Smooth muscle cell (in vitro differentiated cells): ENCODE results near the gene GRIA2. TPM values are rescaled to one million over a fixed set of nuclear protein-coding genes. Genes with fewer than 3 reads are reported as not detected.

Source experiments
- DNase-seq: peaks from one replicate; lab custom pipeline; 2025; ENCODE audit not compliant: unreplicated experiment; lab: John Stamatoyannopoulos, UW
- H2AFZ ChIP-seq: fragments of 200-600 bp; sonication (generic); 2 replicates; pipeline ENCODE4 v1.6.0; 2016; ENCODE audit warnings: antibody characterized with exemption, low read depth, mild to moderate bottlenecking
- H3F3A ChIP-seq: fragments of 200-600 bp; sonication (generic); 2 replicates; pipeline ENCODE4 v1.6.0; 2017; ENCODE audit warnings: antibody characterized with exemption, low read depth
- H3K27ac ChIP-seq: fragments of 200-600 bp; sonication (generic); 2 replicates; pipeline ENCODE4 v1.5.1; 2016; ENCODE audit warnings: low read depth, mild to moderate bottlenecking
- H3K27me3 ChIP-seq: fragments of 200-600 bp; sonication (generic); 2 replicates; pipeline ENCODE4 v1.6.1; 2016; ENCODE audit warnings: low read depth, mild to moderate bottlenecking
- H3K36me3 ChIP-seq: fragments of 200-600 bp; sonication (generic); 2 replicates; pipeline ENCODE4 v1.5.1; 2016; ENCODE audit warnings: low read depth
- H3K4me1 ChIP-seq: fragments of 200-600 bp; sonication (generic); 2 replicates; pipeline ENCODE4 v1.5.1; 2016; ENCODE audit warnings: low read depth
- H3K4me2 ChIP-seq: fragments of 200-600 bp; sonication (generic); 2 replicates; pipeline ENCODE4 v1.6.0; 2016; ENCODE audit warnings: mild to moderate bottlenecking
- H3K4me3 ChIP-seq: fragments of 200-600 bp; sonication (generic); 2 replicates; pipeline ENCODE4 v1.5.1; 2016; ENCODE audit warnings: mild to moderate bottlenecking
- H3K79me2 ChIP-seq: fragments of 200-600 bp; sonication (generic); 2 replicates; pipeline ENCODE4 v1.6.0; 2016; ENCODE audit warnings: low read depth, mild to moderate bottlenecking
- H3K9ac ChIP-seq: fragments of 200-600 bp; sonication (generic); 2 replicates; pipeline ENCODE4 v1.6.0; 2016; ENCODE audit warnings: low read depth
- H3K9me3 ChIP-seq: fragments of 200-600 bp; sonication (generic); replicated peaks from 2 replicates; pipeline ENCODE4 v1.5.1; 2016; ENCODE audit warnings: low read depth
- H4K20me1 ChIP-seq: fragments of 200-600 bp; sonication (generic); 2 replicates; pipeline ENCODE4 v1.6.0; 2016; ENCODE audit warnings: low read depth
- CTCF ChIP-seq: fragments of 200-600 bp; sonication (generic); IDR thresholded peaks from 2 replicates; pipeline ENCODE4 v1.5.1; 2017; ENCODE audit warnings: borderline replicate concordance, mild to moderate bottlenecking, antibody characterized with exemption; ENCODE audit not compliant: insufficient read depth, poor library complexity, severe bottlenecking
- WGBS: methylation state at CpG from one replicate; pipeline ENCODE4 v1.1.7; 2016; ENCODE audit warnings: low lambda C conversion rate; 5-methylcytosine and 5-hydroxymethylcytosine counted together
- polyA plus RNA-seq: library from polyadenylated mRNA; unstranded; fragments of >200 nt; fragmentation: Nextera tagmentation; extraction: Ambion mirVana; gene quantifications from 2 replicates; pipeline ENCODE4 v1.2.1, GENCODE V29; 2016
- small RNA-seq: library from RNA; depleted of rRNA; stranded (forward); fragments of <200 nt; gene quantifications from one replicate; pipeline ENCODE3, GENCODE V24; 2014
- total RNA-seq: library from RNA; depleted of rRNA; stranded (reverse); fragments of >200 nt; gene quantifications from 2 replicates; pipeline ENCODE4 v1.2.3, GENCODE V29; 2014

GRIA2 gene
- total and polyA plus RNA-seq, 2 experiments from 2014 or later: not detected

GRCh38 chr4:157372567-157372966, 152.0 kb downstream of the GRIA2 start:
- no peak for TF ChIP-seq CTCF
- Histone ChIP-seq H2AFZ (no peak overlapping the region), H3K27me3 (no peaks in the 10 kb centered on the region), H4K20me1 (no peaks in the 10 kb centered on the region), H3K4me1 (no peaks in the 10 kb centered on the region), H3K79me2 (no peaks in the 10 kb centered on the region), H3F3A (no peaks in the 10 kb centered on the region), H3K4me2 (no peak overlapping the region), H3K4me3 (no peak overlapping the region), H3K9me3 (no peaks in the 10 kb centered on the region), H3K9ac (no peak overlapping the region), H3K27ac (no peak overlapping the region), H3K36me3 (no peaks in the 10 kb centered on the region)
- WGBS: 93% methylated on average over 3 of the region's 3 CpGs
- DNase-seq: no peak

- DNase-seq: no peak
- Histone ChIP-seq H3K4me2 (no peak overlapping the region), H3K36me3 (no peaks in the 10 kb centered on the region), H3K4me1 (no peaks in the 10 kb centered on the region), H3K4me3 (no peak overlapping the region), H3K79me2 (no peaks in the 10 kb centered on the region), H3K27ac (no peak overlapping the region), H3K9ac (no peak overlapping the region), H3F3A (no peaks in the 10 kb centered on the region), H2AFZ (no peak overlapping the region), H3K27me3 (no peaks in the 10 kb centered on the region), H3K9me3 (no peaks in the 10 kb centered on the region), H4K20me1 (no peaks in the 10 kb centered on the region)
- 58% methylated on average over 3 of the region's 3 CpGs for WGBS
- no peak for TF ChIP-seq CTCF
These were observed 169.2 kb downstream of the GRIA2 start for GRCh38 chr4:157389741-157390140.

- H3K4me1 ChIP-seq: no peaks in the 10 kb centered on the region
- no peaks in the 10 kb centered on the region for H3K9me3 ChIP-seq
- no peaks in the 10 kb centered on the region for H3K27me3 ChIP-seq
- H2AFZ ChIP-seq: no peak overlapping the region
- DNase-seq: no peak
- no peaks in the 10 kb centered on the region for H3K36me3 ChIP-seq
- TF ChIP-seq CTCF: no peak
- no peaks in the 10 kb centered on the region for H4K20me1 ChIP-seq
- no peaks in the 10 kb centered on the region for H3F3A ChIP-seq
- H3K4me2 ChIP-seq: no peak overlapping the region
- H3K4me3 ChIP-seq: no peak overlapping the region
- no peaks in the 10 kb centered on the region for H3K79me2 ChIP-seq
- H3K27ac ChIP-seq: no peak overlapping the region
- no peak overlapping the region for H3K9ac ChIP-seq
These were observed 184.5 kb downstream of the GRIA2 start for GRCh38 chr4:157405070-157405469.

Small RNA genes lying within 50 kb of the gene (small RNA-seq; reads per million reads assigned to genes)
- not detected for gene RNU6-582P

Other genes with a start within 250 kb of the GRIA2 start
- gene PDGFC, start 248.9 kb upstream of the GRIA2 start, total RNA-seq: 135 and 165 TPM in 2 replicates
- gene PDGFC, start 248.9 kb upstream of the GRIA2 start, polyA plus RNA-seq: 56.5 and 77.8 TPM in 2 replicates
- gene GLRB, start 144.6 kb upstream of the GRIA2 start, total RNA-seq: 4.8 and 14.2 TPM in 2 replicates
- 4.0 and 4.8 TPM in 2 replicates for gene GLRB, start 144.6 kb upstream of the GRIA2 start, polyA plus RNA-seq